Measurements from ENCODE around the gene KIAA1217. TPM values are rescaled to one million over a fixed set of nuclear protein-coding genes. Genes with fewer than 3 reads are reported as not detected.

Gene KIAA1217
- total RNA-seq, 6 experiments from 2014 or later, result 10.4 to 25.5 (median 14.9) TPM

DNA sequence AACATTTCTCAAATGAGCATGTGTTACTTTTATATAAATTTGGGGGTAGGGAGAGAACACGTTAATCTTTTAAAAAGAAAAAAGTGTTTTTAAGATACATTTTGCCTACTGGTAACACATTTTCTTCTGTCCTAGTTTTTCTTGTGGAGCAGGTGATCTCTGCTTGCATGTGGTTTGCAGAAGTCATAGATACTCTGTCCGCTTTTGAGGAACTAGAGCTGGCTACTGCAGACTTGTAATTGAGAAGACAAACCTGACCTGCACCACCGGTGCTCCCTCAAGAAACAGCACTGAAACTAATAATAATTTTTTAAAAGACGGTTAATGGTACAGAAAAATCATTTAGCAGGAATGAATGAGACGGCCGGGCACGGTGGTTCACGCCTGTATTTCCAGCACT lies 243.1 kb downstream of the KIAA1217 start:
- Histone ChIP-seq H3K9me3 (no peaks in the 10 kb centered on the region), H3K36me3 (no peaks in the 10 kb centered on the region), H3K4me3 (no peak overlapping the region), H3K27me3 (no peaks in the 10 kb centered on the region), H3K4me1 (peaks cover 0 to 9% (median 2%) of the 10 kb centered on the region in 4 donors), H3K27ac (no peak overlapping the region)
- WGBS (ENCODE audit: insufficient coverage, low coverage, low lambda C conversion rate, missing lambda C conversion rate), result 76% methylated on average over 8 of the region's 8 CpGs
- TF ChIP-seq POLR2A (IDR thresholded peaks at IDR 0.05), result no peak
- TF ChIP-seq, protein P1, sequence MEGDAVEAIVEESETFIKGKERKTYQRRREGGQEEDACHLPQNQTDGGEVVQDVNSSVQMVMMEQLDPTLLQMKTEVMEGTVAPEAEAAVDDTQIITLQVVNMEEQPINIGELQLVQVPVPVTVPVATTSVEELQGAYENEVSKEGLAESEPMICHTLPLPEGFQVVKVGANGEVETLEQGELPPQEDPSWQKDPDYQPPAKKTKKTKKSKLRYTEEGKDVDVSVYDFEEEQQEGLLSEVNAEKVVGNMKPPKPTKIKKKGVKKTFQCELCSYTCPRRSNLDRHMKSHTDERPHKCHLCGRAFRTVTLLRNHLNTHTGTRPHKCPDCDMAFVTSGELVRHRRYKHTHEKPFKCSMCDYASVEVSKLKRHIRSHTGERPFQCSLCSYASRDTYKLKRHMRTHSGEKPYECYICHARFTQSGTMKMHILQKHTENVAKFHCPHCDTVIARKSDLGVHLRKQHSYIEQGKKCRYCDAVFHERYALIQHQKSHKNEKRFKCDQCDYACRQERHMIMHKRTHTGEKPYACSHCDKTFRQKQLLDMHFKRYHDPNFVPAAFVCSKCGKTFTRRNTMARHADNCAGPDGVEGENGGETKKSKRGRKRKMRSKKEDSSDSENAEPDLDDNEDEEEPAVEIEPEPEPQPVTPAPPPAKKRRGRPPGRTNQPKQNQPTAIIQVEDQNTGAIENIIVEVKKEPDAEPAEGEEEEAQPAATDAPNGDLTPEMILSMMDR (IDR thresholded peaks at IDR 0.05), result no peak
- DNase-seq (no peak), ATAC-seq (no peak)
- intact Hi-C loops (cut with DNase I), result no loop called here

DNA sequence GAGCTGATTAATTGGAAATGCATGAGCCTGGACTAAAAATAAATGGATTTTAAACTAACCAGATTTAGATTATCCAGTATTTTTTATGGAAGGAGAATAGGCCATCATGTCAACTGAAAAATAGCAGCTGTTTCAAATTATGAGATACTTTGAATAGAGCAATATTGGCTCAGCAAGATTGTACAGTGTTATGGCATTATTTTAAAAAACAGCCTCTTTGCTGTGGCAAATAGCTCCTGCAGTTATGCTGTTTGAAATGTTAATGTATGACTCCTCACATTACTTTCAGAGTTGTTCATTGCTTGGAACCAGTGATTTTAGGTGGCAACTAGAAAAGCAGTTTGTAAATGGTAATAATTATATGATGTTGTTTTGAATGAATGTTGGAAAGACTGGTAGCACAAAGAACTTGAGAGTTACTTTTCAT lies 244.5 kb downstream of the KIAA1217 start:
- no peak for DNase-seq
- Histone ChIP-seq H3K36me3 (no peaks in the 10 kb centered on the region), H3K9me3 (no peaks in the 10 kb centered on the region), H3K27me3 (no peaks in the 10 kb centered on the region), H3K4me3 (no peak overlapping the region), H3K27ac (no peak overlapping the region), H3K4me1 (peaks cover 0 to 16% (median 2%) of the 10 kb centered on the region in 4 donors)
- ATAC-seq, result no peak
- intact Hi-C loops (cut with DNase I), result no loop called here
- TF ChIP-seq POLR2A (IDR thresholded peaks at IDR 0.05), result no peak
- TF ChIP-seq, protein P1 (IDR thresholded peaks at IDR 0.05), result no peak

DNA sequence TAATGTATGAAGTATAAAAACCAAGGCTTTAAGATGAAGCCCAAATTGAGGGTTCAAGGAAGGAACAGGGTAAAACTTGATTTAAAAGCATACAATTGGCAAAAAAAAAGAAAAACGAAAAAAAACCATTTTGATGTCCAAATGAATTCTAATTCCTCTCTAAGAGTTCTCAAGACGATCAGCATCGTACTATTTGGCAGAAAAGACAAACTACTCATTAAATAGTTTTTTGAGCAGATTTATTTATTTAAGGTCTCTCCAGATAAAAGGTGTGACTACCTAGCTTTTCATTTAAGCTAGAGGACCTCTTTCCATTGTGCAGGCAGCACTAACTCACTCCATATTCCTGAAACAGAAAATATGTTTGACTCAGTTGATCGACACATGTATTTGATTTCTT lies 245.0 kb downstream of the KIAA1217 start:
- WGBS (ENCODE audit: insufficient coverage, low coverage, low lambda C conversion rate, missing lambda C conversion rate), result 75% methylated on average over 4 of the region's 4 CpGs
- Histone ChIP-seq H3K4me1 (peaks cover 0 to 20% (median under 1%) of the 10 kb centered on the region in 4 donors), H3K27ac (no peak overlapping the region), H3K4me3 (no peak overlapping the region), H3K9me3 (no peaks in the 10 kb centered on the region), H3K27me3 (no peaks in the 10 kb centered on the region), H3K36me3 (no peaks in the 10 kb centered on the region)
- intact Hi-C loops (cut with DNase I), result no loop called here
- no peak for DNase-seq
- no peak for TF ChIP-seq POLR2A (IDR thresholded peaks at IDR 0.05)
- TF ChIP-seq, protein P1 (IDR thresholded peaks at IDR 0.05), result no peak
- no peak for ATAC-seq

DNA sequence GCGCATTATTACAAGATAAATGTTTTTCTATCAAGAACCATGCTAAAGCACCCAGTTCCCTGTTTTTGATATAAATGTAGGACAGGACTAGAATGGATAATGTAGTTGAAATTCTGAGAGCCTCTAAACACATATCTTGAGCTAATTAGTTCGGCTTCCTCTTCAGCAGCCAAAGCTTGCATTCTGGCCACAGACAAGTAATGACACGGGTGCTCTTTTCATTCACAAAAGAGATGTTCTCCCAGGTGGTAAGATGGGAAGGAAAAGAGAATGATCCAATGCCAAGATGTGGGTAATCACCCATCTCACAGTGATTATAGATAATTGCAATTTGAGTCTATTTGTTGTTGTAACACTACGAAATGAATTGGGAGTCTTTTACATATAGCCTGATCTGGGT lies 246.5 kb downstream of the KIAA1217 start:
- no peaks in the 10 kb centered on the region for H3K36me3 ChIP-seq
- TF ChIP-seq, protein P1 (IDR thresholded peaks at IDR 0.05), result no peak
- no peak for DNase-seq
- H3K9me3 ChIP-seq, result no peaks in the 10 kb centered on the region
- WGBS (ENCODE audit: insufficient coverage, low coverage, low lambda C conversion rate, missing lambda C conversion rate), result 77% methylated on average over 4 of the region's 4 CpGs
- no peaks in the 10 kb centered on the region for H3K27me3 ChIP-seq
- intact Hi-C loops (cut with DNase I), result no loop called here
- no peak for ATAC-seq
- H3K4me1 ChIP-seq, result peaks cover 0 to 11% (median 0%) of the 10 kb centered on the region in 4 donors
- no peak overlapping the region for H3K4me3 ChIP-seq
- no peak overlapping the region for H3K27ac ChIP-seq

DNA sequence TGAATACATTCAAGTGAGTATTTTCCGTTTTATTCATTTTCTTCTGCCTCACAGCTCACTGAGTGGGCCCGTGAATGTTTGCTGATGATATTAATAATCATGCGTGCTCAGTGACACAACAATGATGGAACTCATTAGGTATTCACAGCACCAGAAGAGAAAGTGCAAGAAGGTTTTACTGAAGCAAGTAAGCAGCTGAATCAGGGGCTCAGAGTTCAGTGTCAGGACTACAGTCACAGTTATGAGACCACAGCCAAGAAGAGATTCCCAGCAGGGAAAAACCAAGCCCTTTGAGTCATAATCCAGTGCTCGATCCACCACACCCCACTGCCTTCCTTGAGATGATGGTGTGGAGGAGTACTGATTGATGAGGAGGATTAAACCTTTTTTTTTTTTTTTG lies 247.4 kb downstream of the KIAA1217 start:
- no peak for TF ChIP-seq POLR2A (IDR thresholded peaks at IDR 0.05)
- TF ChIP-seq, protein P1 (IDR thresholded peaks at IDR 0.05), result no peak
- H3K27me3 ChIP-seq, result no peaks in the 10 kb centered on the region
- ATAC-seq (no peak), DNase-seq (no peak)
- H3K9me3 ChIP-seq, result no peaks in the 10 kb centered on the region
- intact Hi-C loops (cut with DNase I), result no loop called here
- no peak overlapping the region for H3K27ac ChIP-seq
- H3K4me1 ChIP-seq, result peaks cover 0 to 11% (median 0%) of the 10 kb centered on the region in 4 donors
- no peak overlapping the region for H3K4me3 ChIP-seq
- H3K36me3 ChIP-seq, result no peaks in the 10 kb centered on the region
- WGBS (ENCODE audit: insufficient coverage, low coverage, low lambda C conversion rate, missing lambda C conversion rate), result 63% methylated on average over 4 of the region's 4 CpGs
